T follicular helper cell (primary cell): ENCODE results near the gene CABLES2.

Experiments
- DNase-seq: peaks from one replicate; pipeline ENCODE4 v3.0.0-alpha.2; 2020; ENCODE audit warnings: low read depth

Gene CABLES2

DNA sequence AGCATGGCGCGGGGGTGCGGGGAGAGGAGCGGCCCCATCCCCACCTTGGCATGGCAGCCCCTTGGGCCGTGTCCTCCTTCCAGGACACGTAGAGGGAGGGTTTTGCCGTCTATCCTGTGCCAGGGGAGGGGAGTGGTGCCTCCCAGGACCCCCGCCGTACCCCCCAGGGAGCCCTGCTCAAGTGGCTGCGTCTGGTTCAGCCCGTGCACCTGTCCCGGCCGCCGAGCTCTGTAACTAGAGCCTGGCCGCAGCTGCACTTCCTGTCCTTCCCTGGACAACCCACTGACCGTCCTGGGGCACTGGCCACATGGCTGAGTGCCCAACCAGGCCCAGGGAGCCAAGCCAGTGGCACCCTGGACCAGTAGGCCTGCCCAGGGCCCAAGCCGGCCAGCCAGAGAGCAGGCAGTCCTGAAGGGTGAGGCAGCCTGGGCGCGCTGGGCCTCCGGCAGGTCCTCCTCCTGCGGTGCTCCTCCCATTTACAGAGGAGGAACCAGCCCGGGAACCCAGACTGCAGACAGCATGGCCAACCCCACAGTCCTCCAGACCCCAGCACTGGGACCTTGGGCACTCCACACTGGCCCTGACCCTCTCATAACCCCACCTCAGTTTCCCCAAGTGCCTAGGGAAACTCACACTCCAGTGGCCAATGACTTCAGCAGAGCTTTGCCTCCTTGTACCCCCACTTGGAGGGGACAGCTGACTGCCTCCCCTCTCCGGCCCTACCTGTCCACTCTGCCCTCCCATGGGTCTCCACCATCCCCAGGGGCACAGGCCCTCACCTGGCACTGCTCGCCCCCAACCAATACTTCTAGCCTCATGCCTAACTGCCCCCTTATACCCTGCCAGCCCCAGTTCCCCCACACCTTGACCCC is 48.7 kb downstream of the CABLES2 start:
- DNase-seq: no peak

GRCh38 chr20:62357681-62358080 is 49.4 kb downstream of the CABLES2 start:
- DNase-seq: no peak

GRCh38 chr20:62357187-62357667 is 49.9 kb downstream of the CABLES2 start:
- DNase-seq: no peak

- no peak for DNase-seq
Measured at GRCh38 chr20:62356589-62357186, 50.4 kb downstream of the CABLES2 start.

DNA sequence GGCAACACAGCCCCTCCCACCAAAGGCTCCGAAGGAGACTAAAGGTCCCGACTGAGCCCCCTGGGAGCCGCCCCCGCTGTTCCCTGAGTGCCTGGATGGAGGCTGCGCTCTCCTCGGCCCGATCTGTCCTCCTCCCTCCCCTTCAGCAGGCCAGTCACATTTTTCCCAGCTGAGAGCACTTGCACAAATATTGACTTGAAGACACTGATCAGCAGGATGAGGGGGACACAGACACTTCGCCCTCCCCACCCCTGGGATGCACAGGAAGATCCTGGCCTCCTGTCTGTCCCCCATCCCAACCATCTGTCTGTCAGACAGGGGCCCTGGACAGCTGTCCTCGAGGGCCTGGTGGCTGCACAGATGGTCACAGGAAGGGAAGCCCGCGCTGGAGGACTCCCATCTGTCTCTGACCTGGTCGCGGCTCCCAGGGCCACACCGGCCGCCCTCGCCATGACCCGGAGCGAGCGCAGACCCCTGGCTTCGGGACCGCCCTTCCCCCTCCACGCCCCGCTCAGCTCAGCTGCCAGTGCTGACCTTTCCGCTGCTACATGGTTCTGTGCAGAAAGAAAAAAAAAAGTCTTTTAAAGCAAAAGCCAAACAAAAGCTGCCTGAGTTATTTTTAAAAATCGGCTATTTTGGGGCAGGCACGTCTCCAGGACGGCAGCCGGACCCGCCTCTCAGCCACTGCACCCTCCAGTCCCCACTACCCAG is 51.1 kb downstream of the CABLES2 start:
- DNase-seq: no peak

GRCh38 chr20:62355516-62355877 is 51.6 kb downstream of the CABLES2 start:
- no peak for DNase-seq

DNA sequence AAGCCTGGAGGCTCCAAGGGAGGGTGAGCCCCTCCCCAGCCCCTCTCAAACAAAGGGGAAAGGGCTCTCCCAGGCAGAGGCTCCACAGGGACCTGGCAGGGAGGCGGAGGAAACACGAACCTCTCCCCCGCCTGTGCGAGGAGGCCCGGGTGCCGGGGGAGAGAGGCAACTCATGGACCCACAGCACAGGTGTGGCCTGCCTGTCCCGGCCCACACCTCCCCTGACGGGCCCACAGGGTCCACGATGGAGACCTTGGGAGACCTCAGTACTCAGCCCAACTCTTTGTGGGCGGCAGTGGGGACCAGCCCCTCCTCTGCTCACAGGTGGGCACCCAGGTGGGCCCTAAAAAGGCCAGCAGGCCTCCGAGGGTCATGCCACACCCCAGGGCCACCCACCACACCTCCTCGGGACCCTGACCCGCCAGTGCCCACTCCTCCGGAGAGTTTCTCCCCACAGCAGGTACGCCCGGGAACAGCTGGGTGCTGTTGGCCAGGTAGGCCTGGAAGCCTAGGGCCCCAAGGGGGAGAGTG is 52.2 kb downstream of the CABLES2 start:
- no peak for DNase-seq

DNA sequence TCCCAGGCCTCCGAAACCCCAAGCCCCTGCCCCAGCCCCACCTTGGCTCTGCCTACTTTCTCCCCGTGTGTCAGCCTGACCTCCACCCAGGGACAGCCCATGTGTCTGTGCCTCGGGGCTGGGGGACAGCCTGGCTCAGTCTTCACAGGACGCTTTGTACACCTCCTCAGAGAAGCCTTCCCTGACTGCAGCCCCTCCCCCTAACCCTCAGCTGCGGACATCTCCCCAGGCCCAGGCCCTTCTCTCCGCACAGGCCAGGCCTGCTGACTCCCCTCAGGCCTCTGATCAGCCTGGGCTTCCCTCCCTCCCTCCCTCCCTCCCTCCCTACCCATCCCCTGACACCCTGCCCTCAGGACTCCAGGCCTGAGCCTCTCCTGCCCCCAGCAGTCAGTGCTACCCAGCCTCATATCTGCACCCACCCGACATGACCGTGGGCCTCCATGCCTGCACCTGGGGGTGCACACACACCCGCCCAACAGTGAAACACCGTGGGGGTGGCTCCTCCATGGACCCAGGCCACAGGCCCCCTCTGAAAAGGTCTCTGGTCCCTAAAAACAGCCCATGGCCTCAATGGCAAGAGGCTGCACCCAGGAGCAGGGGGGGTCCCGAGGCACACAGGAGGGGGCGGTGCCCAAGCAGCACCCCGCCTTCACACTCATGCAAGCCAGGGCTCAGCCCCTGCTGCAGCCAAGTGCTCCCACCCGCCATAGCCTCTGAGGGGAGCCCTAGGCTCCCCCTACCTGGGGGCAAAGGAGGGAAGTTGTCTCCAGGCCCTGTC is 52.9 kb downstream of the CABLES2 start:
- DNase-seq: no peak

GRCh38 chr20:62353289-62354030 is 53.6 kb downstream of the CABLES2 start:
- DNase-seq: no peak

GRCh38 chr20:62352402-62353288 is 54.4 kb downstream of the CABLES2 start:
- no peak for DNase-seq

DNA sequence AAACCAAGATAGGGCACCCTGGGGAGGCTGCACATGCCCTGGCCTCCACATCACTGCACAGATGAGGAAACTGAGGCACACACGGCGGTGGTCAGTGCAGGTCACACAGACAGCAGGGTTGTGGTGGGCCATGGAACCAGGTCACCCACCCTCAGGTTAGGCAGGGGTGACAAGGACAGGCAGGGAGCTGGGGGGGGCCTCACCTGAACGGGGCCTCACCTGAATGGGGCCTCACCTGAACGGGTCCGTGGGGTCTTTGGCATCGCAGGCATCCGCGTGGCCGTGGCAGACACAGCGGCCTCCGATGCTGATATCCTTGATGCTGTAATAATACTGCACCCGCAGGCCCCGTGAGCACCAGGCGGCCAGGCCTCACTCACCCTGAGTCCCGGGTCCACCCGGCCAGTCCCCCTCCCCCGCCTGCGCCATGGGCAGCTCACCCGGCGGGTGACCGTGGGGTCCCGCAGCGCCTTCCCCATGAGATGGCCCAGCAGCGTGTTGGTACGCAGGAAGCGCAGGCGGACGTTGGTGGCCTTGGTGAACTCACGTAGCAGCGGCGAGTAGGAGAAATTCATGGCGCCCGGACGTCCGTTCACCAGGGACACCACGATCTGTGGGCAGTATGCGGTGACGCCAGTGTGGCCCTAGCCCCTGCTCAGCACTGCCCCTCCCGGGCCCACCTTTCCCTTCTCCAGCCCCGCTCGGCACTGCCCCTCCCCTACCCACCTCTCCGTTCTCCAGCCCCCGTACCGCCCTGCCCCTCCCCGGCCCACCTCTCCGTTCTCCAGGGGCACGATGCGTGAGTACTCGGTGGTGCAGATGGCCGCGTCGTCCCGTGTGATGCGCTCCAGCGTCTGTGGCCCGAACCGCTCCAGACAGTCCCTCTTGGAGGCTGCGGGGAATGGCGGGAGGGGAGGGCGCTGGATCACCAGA is 55.4 kb downstream of the CABLES2 start:
- DNase-seq: no peak

DNA sequence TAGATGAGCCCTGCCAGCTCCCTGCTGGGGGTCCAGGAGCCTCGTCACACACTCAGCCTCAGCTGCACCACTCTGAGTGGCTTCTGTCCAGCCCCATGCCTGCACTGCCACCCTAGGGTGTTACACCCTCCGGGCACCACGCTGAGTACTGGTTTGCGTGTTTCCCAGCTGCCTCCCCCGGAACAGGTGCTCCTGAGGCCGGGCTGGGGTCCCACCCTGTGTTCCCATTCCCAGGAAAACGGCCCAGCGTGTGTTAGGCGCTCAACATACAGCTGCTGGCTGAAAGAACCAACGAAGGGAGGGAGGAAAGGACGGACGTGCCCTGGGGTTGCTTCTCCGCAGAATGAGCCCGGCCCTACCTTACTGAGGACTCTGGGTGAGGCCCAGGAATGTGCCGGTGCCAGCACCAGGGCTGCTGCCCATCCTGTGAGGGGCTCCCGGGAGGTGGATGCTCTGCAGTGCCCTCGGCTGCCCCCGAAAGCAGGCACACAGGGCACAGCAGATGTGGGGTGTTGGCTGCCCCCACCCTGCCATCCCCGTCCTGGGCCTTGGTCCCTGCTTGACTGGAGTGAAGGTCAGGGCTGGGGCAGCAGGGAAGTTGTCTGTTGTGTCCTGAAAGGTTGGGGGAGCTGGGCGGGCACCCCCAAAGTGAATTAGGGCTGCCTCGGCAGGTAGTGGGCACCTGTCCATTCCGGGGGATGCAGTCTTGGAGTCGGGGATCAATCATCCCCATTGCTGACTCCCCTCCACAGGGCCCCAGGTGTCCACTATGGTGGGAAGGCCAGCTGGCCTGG is 56.3 kb downstream of the CABLES2 start:
- DNase-seq: no peak

- no peak for DNase-seq
Measured at GRCh38 chr20:62350098-62350628, 56.9 kb downstream of the CABLES2 start.

DNA sequence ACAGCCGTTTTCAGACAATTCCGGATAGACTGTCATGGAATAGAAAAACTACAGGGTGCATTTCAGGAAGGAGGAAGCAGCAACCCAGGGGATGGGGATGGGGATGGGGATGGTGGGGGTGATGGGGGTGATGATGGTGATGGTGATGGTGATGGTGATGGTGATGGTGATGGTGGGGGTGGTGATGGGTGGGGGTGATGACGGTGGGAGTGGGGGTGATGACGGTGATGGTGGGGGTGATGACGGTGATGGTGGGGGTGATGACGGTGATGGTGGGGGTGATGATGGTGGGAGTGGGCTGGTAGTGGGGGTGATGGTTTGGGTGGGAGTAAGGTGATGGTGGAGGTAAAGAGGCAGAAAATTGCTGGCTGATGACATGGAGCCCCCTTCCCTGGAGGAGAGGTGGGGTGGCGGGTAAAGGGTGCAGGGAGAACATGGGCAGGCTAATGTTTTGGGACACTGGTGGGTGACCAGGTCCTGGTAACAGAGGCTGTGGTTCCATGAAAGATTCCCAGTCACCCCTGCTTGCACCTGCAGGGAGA is 57.5 kb downstream of the CABLES2 start:
- no peak for DNase-seq

DNA sequence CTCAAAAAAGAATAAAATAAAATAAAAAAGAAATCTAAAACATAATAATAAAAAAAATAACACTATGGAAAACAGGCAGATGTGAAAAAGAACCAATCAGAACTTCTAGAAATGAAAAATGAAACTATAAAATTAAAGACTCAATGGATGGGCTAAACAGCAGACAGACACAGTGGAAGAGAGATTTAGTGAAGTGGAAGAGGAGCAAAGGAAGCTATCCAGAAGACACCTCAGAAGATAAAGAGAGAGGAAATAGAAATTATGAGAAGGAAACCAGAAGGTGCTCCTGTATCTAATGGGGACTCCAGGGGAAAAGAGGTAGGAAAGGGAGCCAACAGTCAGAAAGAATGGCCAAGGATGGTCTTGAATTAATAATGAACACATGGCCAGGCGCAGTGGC is 58.5 kb downstream of the CABLES2 start:
- DNase-seq: no peak

GRCh38 chr20:62347445-62347844 is 59.6 kb downstream of the CABLES2 start:
- DNase-seq: no peak

DNA sequence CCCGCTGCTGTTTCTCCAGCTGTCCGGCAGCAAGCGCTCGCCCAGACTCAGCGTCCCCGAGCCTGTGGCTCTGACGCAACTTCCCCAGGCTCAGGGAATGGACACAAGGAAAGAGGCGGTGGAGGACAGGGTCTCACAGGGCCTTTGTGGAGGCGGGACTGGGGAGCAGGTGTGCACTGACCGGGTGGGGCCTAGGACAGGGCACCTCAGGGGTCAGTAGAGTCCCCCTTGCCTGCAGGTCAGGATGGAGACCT is 60.0 kb downstream of the CABLES2 start:
- DNase-seq: no peak
